SIG-M5 treated with dmso at 0.1 percent for 504 hours (cell line): ENCODE measurements around the gene VPS26A.
"Not testable (repeated sequence)": the region's sequence is repeated elsewhere in the genome, so short reads cannot be mapped to it uniquely, and the experiment has no call there.

ENCODE experiments used
- DNase-seq: peaks from one replicate; lab custom pipeline; 2025; ENCODE audit not compliant: unreplicated experiment; lab: John Stamatoyannopoulos, UW

The VPS26A gene

DNA sequence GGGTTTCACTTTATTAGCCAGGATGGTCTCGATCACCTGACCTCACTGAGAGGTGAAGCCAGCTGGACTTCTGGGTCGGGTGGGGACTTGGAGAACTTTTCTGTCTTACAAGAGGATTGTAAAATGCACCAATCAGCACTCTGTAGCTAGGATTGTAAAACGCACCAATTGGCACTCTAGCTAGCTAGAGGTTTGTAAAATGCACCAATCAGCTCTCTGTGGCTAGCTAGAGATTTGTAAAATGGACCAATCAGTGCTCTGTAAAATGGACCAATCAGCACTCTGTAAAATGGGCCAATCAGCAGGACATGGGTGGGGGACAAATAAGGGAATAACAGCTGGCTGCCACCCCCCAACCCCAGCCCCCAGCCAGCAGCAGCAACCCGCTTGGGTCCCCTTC lies 51.3 kb downstream of the VPS26A start:
- DNase-seq: not testable (repeated sequence)

DNA sequence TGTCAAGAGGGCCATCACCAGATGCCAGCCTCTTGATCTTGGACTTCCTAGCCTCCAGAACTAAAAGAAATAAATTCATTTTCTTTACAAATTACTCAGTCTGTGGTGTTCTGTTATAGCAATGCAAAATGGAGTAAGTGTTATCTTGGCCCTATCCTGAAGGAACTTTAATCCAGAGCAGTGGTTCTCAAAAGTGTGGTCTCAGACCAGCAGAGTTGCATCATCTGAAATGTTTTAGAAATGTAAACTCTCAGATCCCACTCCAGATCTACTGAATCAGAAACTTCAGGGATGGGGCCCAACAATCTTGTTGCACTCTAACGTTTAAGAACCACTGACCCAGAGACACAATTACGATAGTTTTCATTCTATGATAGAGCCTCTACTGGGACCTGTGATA lies 52.8 kb downstream of the VPS26A start:
- DNase-seq: no peak

DNA sequence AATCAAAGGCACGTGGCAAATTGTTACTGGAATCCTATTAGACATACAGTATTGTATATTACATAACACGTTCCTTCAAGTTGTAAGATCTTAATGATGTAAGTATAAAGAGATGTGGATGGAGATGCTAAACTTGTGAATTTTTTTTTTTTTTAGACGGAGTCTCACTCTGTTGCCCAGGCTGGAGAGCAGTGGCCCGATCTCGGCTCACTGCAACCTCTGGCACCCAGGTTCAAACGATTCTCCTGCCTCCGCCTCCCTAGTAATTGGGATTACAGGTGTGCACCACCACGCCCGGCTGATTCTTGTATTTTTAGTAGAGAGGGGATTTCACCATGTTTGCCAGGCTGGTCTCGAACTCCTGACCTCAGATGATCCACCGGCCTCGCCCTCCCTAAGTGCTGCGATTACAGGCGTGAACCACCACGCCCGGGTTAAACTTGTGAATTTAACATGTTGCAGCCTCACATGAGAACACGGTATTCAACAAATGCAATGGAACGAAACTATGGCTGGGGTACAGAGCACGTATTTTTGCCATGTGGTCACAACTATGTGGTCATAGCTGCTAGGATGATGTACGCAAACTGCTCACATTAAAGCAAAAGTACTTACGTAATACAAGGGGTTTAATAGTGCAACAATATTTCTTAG lies 55.2 kb downstream of the VPS26A start:
- peak; percentile 75 for DNase-seq

DNA sequence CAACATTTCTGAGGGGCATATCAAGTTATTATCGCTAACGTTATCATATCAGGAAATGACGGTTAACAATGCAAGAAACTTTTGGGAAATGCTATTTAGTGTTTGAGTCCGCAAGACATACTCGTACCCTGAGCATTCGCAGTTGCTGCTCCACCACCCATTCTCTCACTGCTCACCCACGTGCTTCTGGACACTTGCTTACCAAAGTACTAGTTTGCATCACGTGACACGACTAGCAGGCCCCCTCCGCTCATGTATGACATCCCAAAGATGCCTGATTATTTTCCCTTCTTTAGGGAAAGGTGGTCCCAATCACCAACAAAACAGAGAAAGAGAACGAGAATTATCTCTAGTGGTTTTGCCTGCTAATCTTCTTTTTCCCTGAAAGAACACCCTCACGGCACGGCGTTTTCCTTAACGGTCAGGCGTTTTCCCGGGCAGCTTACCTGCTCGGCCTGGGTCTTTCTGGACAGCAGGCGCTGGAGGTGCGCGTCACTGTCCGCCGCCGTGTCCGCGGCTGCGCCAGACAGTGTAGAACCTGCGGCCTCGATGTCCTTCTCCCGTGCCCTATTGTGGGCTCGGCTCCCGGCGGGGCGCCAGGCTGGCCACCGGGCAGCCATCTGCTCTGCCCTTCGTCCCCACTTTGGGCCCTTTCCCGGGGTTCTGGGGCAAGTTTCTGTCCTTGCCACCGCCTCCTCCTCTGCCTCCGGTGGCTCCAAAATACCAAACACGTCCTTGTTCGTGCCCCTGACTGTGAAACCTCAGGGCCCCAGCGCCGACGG lies 56.0 kb downstream of the VPS26A start, which contains the start of gene SUPV3L1:
SUPV3L1 (plus strand) TSS at position 492 of the 782 bp plus-strand sequence; CDS start at position 550, 58 bp downstream.
- DNase-seq: peak; percentile 98

- no peak for DNase-seq
Observed at GRCh38 chr10:69180525-69181204, 56.7 kb downstream of the VPS26A start.

DNA sequence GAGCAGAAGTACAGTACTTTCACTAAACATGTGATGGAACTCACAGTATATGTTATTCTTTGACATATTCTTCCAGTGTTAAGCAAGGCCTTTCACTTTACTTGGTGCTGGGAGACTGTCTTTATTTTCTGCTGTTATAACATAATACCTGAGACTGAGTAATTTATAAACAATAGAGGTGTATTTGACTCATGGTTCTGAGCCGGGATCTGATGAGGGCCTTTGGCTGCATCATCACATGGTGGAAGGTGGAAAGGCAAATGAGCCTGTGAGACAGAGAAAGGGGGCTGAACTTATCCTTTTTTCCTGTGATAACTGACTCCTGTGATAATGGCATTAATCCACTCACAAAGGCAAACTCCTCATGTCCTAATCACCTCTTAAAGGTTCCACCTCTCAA lies 57.5 kb downstream of the VPS26A start:
- no peak for DNase-seq

DNA sequence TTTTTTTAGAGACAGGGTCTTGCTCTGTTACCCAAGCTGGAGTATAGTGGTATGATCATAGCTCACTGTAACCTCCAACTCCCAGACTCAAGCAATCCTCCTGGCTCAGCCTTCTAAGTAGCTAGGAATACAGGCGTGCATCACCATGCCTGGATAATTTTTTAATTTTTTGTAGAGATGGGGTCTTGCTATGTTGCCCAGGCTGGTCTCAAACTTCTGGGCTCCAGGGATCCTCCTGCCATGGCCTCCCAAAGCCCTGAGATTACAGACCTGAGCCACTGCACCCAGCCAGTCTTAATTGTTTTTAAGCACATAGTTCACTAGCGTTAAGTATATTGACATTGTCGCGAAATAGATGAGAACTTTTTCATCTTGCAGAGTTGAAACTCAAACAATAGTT lies 58.0 kb downstream of the VPS26A start:
- no peak for DNase-seq

DNA sequence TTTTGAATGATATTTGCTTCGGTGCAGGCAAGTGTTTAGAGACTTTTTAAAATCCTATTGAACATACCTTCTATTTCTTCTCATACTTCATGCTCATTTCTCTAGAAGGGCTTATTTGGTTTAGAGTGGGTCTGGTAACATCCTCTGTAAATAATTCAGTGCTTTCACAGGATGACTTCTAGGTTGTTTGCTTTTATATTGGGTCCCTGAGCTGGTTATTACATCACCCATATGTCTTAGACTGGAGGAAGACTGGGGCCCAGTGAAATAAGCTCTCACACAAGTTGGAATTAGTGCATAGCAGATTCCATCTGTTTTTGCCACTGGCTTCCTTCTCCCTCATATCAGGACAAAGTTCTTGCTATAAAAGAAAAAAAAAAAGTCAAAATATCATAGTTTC lies 62.5 kb downstream of the VPS26A start:
- no peak for DNase-seq

DNA sequence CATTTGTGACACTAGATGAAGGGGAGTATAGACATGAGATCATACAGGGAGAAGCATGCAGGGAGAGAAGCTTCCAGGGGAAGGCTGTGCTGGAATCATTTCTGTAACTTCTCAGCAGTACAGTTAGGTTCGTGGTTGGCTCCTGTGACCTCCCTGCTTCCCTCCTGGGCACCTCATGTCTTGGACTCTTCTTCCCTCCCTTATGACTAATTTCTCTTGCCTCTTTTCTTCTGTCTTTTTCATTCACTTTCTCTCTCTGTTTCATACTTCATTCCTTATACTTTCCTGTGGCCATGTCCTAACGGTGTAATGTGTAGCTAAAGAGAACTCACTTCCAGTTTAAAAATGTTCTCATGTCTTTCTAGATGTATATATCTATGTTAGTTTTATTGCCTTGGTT lies 77.1 kb downstream of the VPS26A start:
- DNase-seq: no peak

- no peak for DNase-seq
Observed at GRCh38 chr10:69202332-69202731, 78.4 kb downstream of the VPS26A start.

GRCh38 chr10:69208761-69209160 lies 84.8 kb downstream of the VPS26A start:
- no peak for DNase-seq

- no peak for DNase-seq
Observed at GRCh38 chr10:69209787-69210484, 86.0 kb downstream of the VPS26A start.

DNA sequence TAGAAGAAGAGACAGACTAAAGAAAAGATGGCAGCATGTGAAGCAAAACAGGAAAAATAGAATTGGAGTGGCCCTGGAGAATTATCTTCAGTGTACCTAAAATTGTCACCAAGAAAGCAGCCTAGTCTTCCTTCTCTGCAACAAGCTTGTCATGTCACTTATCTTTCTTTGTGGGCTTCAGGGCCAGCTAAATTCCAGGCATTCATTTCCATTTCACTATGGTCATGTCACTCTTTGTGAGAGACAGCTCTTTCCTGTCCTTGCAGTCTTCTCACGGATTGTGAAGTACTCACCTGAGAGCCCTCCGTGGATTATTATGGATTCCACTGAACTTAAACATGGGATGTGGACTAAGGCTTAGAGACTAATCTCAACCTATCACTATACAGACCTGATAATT lies 87.1 kb downstream of the VPS26A start:
- no peak for DNase-seq

DNA sequence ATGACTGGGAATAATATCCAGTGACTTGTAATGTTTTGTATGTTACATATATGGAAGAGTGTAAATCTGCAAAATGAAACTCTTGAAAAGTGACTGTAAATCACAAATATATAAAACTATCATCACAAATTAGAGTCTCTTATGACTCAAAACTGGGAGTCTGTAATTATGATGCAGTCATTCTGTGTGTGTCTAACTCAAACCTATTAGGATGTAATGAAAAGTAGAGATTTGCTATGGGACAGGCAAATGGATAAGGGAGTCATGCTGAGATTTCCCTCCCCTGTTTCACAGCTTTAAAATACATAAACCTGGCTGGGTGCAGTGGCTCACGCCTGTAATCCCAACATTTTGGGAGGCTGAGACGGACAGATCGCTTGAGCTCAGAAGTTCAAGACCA lies 87.5 kb downstream of the VPS26A start:
- no peak for DNase-seq

GRCh38 chr10:69213591-69214311 lies 89.8 kb downstream of the VPS26A start:
- no peak for DNase-seq

GRCh38 chr10:69214666-69215131 lies 90.7 kb downstream of the VPS26A start:
- peak; percentile 19 for DNase-seq

DNA sequence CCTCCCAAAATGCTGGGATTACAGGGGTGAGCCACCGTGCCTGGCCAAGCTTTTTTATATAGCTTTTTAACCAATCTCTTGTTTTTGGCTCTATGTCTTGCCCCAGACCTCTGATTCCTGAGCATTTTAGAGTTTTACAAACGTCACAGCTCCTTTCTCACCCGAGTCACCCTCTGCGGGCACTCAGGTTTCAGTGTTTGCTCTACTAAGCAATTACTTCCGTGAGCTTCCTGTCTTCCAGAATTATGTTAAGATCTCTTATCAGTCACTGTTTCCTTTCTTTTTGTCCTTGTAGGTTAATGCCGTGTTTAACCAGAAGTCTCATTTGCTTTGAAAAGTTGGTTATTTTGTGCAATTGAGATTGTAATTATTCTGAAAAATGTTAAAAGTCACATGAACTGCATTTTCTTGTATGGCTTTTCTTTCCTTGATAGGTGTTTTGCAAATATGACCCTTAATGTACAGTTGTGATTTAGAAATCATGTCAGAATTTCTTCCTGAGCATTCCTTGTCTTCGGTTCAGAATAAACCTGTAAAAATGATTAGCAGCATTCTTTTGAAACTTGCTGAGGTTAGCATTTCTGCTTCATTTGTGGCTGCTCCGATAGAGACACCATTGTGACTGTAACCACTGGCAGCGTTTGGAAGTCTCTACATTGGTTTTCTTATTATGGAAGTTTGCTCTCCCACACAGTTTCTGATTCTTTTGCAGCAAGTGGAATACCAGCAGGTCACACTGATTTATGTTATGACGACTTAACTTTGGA lies 91.6 kb downstream of the VPS26A start:
- no peak for DNase-seq

- DNase-seq: no peak
Observed at GRCh38 chr10:69216577-69217118, 92.7 kb downstream of the VPS26A start.

DNA sequence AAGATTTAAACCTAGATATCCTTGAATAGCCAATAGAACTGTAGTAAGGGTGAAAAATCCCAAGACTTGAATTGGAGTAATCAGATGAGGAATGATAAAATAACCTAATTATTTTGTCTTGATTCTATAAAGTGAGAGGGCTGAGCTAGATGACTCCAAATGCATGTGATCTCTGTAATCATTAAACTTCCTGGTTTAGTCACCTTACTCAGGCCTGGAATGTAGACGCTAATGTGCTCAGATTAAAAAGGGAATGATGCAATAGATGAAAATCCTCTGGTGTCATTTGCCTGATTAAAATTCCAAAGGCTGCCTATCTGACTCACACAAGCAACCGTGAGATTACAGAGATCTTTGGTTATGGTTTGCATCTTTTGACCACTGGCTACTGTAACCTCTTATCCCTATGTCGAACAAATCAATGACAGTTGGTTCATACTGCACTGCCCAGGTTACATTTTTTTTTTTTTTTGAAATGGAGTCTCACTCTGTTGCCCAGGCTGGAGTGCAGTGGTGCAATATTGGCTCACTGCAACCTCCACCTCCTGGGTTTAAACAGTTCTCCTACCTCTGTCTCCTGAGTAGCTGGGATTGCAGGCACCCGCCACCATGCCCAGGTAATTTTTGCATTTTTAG lies 93.3 kb downstream of the VPS26A start:
- DNase-seq: no peak
